Neural cell (in vitro differentiated cells): ENCODE measurements around the gene IST1. TPM values are rescaled to one million over a fixed set of nuclear protein-coding genes. Genes with fewer than 3 reads are reported as not detected.
"Not testable (repeated sequence)": the region's sequence is repeated elsewhere in the genome, so short reads cannot be mapped to it uniquely, and the experiment has no call there.

Experiments
- H2AFZ ChIP-seq: fragments of 200-600, 300-800 bp; sonication (generic), shearing (Covaris generic); 2 replicates; pipeline ENCODE4 v1.6.0; 2014; ENCODE audit warnings: low read depth, mild to moderate bottlenecking, antibody characterized with exemption, low read length, moderate library complexity
- H3F3A ChIP-seq: fragments of 200-600 bp; shearing (Covaris generic); 2 replicates; pipeline ENCODE4 v1.6.1; 2016; ENCODE audit warnings: mild to moderate bottlenecking, moderate library complexity, mixed read lengths, antibody characterized with exemption, low read length; ENCODE audit not compliant: insufficient read depth, poor library complexity, severe bottlenecking
- H3K27ac ChIP-seq: fragments of 200-600, 300-800 bp; sonication (generic), shearing (Covaris generic); 2 replicates; pipeline ENCODE4 v1.5.1; 2014; ENCODE audit warnings: mild to moderate bottlenecking, low read length, moderate library complexity
- H3K27me3 ChIP-seq: fragments of 300-800, 200-600 bp; sonication (generic), shearing (Covaris generic); 2 replicates; pipeline ENCODE4 v1.6.0; 2014; ENCODE audit warnings: mild to moderate bottlenecking, low read depth, low read length, moderate library complexity; ENCODE audit not compliant: insufficient read depth
- H3K36me3 ChIP-seq: fragments of 300-800, 200-600 bp; sonication (generic), shearing (Covaris generic); 2 replicates; pipeline ENCODE4 v1.5.1; 2014; ENCODE audit warnings: mild to moderate bottlenecking, antibody characterized with exemption, low read length, moderate library complexity; ENCODE audit not compliant: insufficient read depth
- H3K4me2 ChIP-seq: fragments of 300-800, 200-600 bp; sonication (generic), shearing (Covaris generic); 2 replicates; pipeline ENCODE4 v1.6.0; 2014; ENCODE audit warnings: mild to moderate bottlenecking, low read length
- H3K4me3 ChIP-seq: fragments of 300-800, 200-600 bp; sonication (generic), shearing (Covaris generic); 2 replicates; pipeline ENCODE4 v1.5.1; 2014; ENCODE audit warnings: mild to moderate bottlenecking, low read length, moderate library complexity
- H3K79me2 ChIP-seq: fragments of 200-600 bp; shearing (Covaris generic); replicated peaks from 2 replicates; pipeline ENCODE4 v1.6.0; 2014; ENCODE audit warnings: mild to moderate bottlenecking, low read length, moderate library complexity; ENCODE audit not compliant: insufficient read depth
- H3K9ac ChIP-seq: fragments of 300-800, 200-600 bp; sonication (generic), shearing (Covaris generic); 2 replicates; pipeline ENCODE4 v1.6.1; 2016; ENCODE audit warnings: mild to moderate bottlenecking, low read length, mixed read lengths
- H3K9me2 ChIP-seq: fragments of 200-600 bp; shearing (Covaris generic); 2 replicates; pipeline ENCODE4 v1.6.1; 2016; ENCODE audit warnings: mild to moderate bottlenecking, low read length, mixed read lengths; ENCODE audit not compliant: insufficient read depth
- H3K9me3 ChIP-seq: fragments of 200-600, 300-800 bp; sonication (generic), shearing (Covaris generic); 2 replicates; pipeline ENCODE4 v1.6.1; 2016; ENCODE audit warnings: mild to moderate bottlenecking, mixed run types, low read length, moderate library complexity, mixed read lengths
- H4K20me1 ChIP-seq: fragments of 200-600 bp; shearing (Covaris generic); 2 replicates; pipeline ENCODE4 v1.6.1; 2016; ENCODE audit warnings: mild to moderate bottlenecking, mixed run types; ENCODE audit not compliant: insufficient read depth
- EP300 ChIP-seq: fragments of 450-650 bp; conservative IDR thresholded peaks from 2 replicates; pipeline ENCODE4 v1.6.1; 2014; ENCODE audit warnings: antibody characterized with exemption, mild to moderate bottlenecking, moderate library complexity; ENCODE audit not compliant: poor library complexity, severe bottlenecking
- EZH2 ChIP-seq: fragments of 200-600, 300-800 bp; shearing (Covaris generic), sonication (generic); IDR thresholded peaks from 2 replicates; pipeline ENCODE4 v1.6.1; 2014; ENCODE audit warnings: antibody characterized with exemption, low read length, borderline replicate concordance, mild to moderate bottlenecking; ENCODE audit not compliant: insufficient read depth, poor library complexity, severe bottlenecking
- MXI1 ChIP-seq: fragments of 450-650 bp; conservative IDR thresholded peaks from 2 replicates; pipeline ENCODE4 v1.6.1; 2014; ENCODE audit warnings: antibody characterized with exemption, mild to moderate bottlenecking; ENCODE audit not compliant: poor library complexity, severe bottlenecking
- POLR2AphosphoS5 ChIP-seq: IDR thresholded peaks from 2 replicates; pipeline ENCODE4 v1.6.1; 2012
- RAD21 ChIP-seq: fragments of 450-650 bp; conservative IDR thresholded peaks from 2 replicates; pipeline ENCODE4 v1.6.1; 2014; ENCODE audit warnings: antibody characterized with exemption, mild to moderate bottlenecking, moderate library complexity
- REST ChIP-seq: IDR thresholded peaks from 2 replicates; pipeline ENCODE4 v1.6.1; 2012; ENCODE audit warnings: borderline replicate concordance
- SMC3 ChIP-seq: fragments of 450-650 bp; conservative IDR thresholded peaks from 2 replicates; pipeline ENCODE4 v1.6.1; 2014; ENCODE audit warnings: antibody characterized with exemption, mild to moderate bottlenecking, moderate library complexity; ENCODE audit not compliant: poor library complexity
- TAF1 ChIP-seq: IDR thresholded peaks from 2 replicates; pipeline ENCODE4 v1.6.1; 2012; ENCODE audit warnings: low read depth
- polyA plus RNA-seq: library from polyadenylated mRNA; depleted of rRNA; stranded (reverse); fragments of >200 nt; gene quantifications from 2 replicates; pipeline ENCODE4 v1.2.3, GENCODE V29; 2014
- TF ChIP-seq, protein P1 (sequence below): fragments of 450-650 bp; IDR thresholded peaks from 2 replicates; pipeline ENCODE4 v1.5.1; 2014; ENCODE audit warnings: antibody characterized with exemption, mild to moderate bottlenecking, moderate library complexity; ENCODE audit not compliant: poor library complexity, severe bottlenecking

The IST1 gene
- polyA plus RNA-seq, 1 donor from 2014 or later, result 389 TPM

DNA sequence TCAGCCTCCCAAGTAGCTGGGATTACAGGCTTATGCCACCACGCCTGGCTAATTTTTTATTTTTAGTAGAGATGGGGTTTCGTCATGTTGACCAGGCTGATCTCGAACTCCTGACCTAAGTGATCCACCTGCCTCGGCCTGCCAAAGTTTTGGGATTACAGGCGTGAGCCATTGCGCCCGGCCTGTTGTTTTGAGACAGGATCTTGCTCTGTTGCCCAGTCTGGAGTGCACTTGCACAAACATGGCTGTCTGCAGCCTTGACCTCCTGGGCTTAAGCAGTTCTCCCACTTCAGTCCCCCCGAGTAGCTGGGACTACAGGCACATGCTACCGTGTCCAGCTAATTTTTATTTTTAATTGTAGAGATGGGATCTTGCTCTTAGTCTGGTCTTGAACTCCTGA, 8.9 kb downstream of the IST1 start:
- peaks cover 91% of the 10 kb centered on the region for H3K79me2 ChIP-seq
- no peak overlapping the region for H3K4me3 ChIP-seq
- H3K4me2 ChIP-seq, result no peak overlapping the region
- H2AFZ ChIP-seq, result no peak overlapping the region
- no peaks in the 10 kb centered on the region for H4K20me1 ChIP-seq
- no peaks in the 10 kb centered on the region for H3K36me3 ChIP-seq
- no peak overlapping the region for H3K9ac ChIP-seq
- H3K9me2 ChIP-seq, result no peaks in the 10 kb centered on the region
- no peaks in the 10 kb centered on the region for H3F3A ChIP-seq
- no peak overlapping the region for H3K27ac ChIP-seq
- H3K9me3 ChIP-seq, result no peaks in the 10 kb centered on the region
- no peak for TF ChIP-seq POLR2AphosphoS5
- TF ChIP-seq SMC3, result no peak
- TF ChIP-seq, protein P1, sequence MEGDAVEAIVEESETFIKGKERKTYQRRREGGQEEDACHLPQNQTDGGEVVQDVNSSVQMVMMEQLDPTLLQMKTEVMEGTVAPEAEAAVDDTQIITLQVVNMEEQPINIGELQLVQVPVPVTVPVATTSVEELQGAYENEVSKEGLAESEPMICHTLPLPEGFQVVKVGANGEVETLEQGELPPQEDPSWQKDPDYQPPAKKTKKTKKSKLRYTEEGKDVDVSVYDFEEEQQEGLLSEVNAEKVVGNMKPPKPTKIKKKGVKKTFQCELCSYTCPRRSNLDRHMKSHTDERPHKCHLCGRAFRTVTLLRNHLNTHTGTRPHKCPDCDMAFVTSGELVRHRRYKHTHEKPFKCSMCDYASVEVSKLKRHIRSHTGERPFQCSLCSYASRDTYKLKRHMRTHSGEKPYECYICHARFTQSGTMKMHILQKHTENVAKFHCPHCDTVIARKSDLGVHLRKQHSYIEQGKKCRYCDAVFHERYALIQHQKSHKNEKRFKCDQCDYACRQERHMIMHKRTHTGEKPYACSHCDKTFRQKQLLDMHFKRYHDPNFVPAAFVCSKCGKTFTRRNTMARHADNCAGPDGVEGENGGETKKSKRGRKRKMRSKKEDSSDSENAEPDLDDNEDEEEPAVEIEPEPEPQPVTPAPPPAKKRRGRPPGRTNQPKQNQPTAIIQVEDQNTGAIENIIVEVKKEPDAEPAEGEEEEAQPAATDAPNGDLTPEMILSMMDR, result no peak
- TF ChIP-seq TAF1, result no peak
- TF ChIP-seq RAD21, result no peak
- TF ChIP-seq MXI1, result no peak
- TF ChIP-seq EZH2, result no peak
- H3K27me3 ChIP-seq, result no peaks in the 10 kb centered on the region

DNA sequence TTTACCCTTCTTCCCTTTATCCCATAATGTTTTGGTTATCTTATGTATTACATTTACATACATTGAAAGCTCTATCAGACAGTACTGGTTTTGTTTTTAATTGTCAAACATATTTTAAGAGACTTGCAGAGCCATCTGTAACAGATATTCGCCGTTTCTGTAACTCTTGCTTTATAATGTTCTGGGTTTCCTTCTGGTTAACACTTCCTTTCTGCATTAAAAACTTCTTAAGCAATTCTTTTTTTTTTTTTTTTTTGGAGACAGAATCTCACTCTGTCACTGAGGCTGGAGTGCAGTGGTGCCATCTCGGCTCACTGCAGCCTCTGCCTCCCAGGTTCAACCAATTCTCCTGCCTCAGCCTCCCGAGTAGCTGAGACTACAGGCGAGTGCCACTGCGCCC, 10.4 kb downstream of the IST1 start:
- H3K27me3 ChIP-seq, H3K9ac ChIP-seq, H4K20me1 ChIP-seq, H3K4me2 ChIP-seq, H3K36me3 ChIP-seq, H3K9me3 ChIP-seq, H3F3A ChIP-seq, H3K27ac ChIP-seq, H3K9me2 ChIP-seq, H3K4me3 ChIP-seq, H2AFZ ChIP-seq: not testable (repeated sequence)
- H3K79me2 ChIP-seq, result peaks cover 94% of the 10 kb centered on the region

- Histone ChIP-seq H3K9me3 (no peaks in the 10 kb centered on the region), H3K79me2 (peaks cover 91% of the 10 kb centered on the region), H3K36me3 (peaks cover 1% of the 10 kb centered on the region), H3K27ac (no peak overlapping the region), H3F3A (no peaks in the 10 kb centered on the region), H2AFZ (no peak overlapping the region), H3K27me3 (no peaks in the 10 kb centered on the region), H3K9ac (no peak overlapping the region), H3K4me2 (no peak overlapping the region), H3K4me3 (no peak overlapping the region), H3K9me2 (no peaks in the 10 kb centered on the region), H4K20me1 (no peaks in the 10 kb centered on the region)
- TF ChIP-seq REST (no peak), EZH2 (no peak), TAF1 (no peak), MXI1 (no peak), POLR2AphosphoS5 (no peak), EP300 (no peak), RAD21 (no peak), SMC3 (no peak)
- TF ChIP-seq, protein P1, result no peak
Observed at GRCh38 chr16:71911121-71911520, 15.8 kb downstream of the IST1 start.
